HFF-Myc (cell line): ENCODE data around the gene GK.

Experiments
- DNase-seq: peaks from one replicate; pipeline ENCODE4 v3.0.0-alpha.2; 2011; ENCODE audit warnings: low read depth; ENCODE audit errors: extremely low read depth
- H3K4me3 ChIP-seq: replicated peaks from 2 replicates; pipeline ENCODE4 v1.5.1; 2011; ENCODE audit warnings: low read depth, mild to moderate bottlenecking, control low read depth, low read length
- CTCF ChIP-seq: IDR thresholded peaks from 2 replicates; pipeline ENCODE4 v1.5.1; 2012; ENCODE audit warnings: mild to moderate bottlenecking, low read depth, low read length, control low read depth; ENCODE audit errors: missing control alignments

The GK gene

DNA sequence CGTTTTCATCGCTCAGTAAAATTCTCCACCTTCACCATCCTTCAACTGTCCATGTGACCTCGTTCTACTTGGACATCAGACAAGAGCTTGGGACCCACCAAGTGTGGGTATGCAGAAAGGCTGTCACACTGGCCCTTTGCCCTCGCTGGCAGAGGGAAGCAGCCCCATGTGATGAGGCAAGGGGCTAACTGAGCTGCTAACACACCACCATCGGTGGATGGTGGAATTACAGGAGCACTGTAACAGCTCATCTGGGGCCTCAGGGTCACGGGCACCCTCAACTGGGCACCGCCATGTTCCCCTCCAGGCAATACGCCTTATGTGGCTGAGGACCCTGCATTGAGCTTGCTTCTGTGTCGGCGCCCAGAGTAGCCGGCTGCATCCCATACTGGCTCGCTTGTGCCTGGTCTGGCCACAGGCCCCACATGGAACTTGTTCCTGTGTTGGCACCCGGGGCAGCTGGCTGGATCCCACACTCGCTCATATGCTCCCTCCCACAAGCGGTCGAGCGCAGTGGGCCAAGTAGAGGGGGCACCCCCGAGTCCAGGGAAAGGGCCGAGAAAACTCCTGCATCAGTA, 126.3 kb downstream of the GK start:
- no peak overlapping the region for H3K4me3 ChIP-seq
- no peak for DNase-seq
- no peak for TF ChIP-seq CTCF
